Kidney epithelial cell (primary cell): Measurements from ENCODE around the gene CTRB1. TPM values are rescaled to one million over a fixed set of nuclear protein-coding genes. Genes with fewer than 3 reads are reported as not detected.
"Not testable (repeated sequence)": the region's sequence is repeated elsewhere in the genome, so short reads cannot be mapped to it uniquely, and the experiment has no call there.

ENCODE experiments used
- DNase-seq: peaks from one replicate; pipeline ENCODE4 v3.0.0-alpha.2; 2010; ENCODE audit warnings: low read depth
- H3K27me3 ChIP-seq: 2 replicates; pipeline ENCODE4 v1.6.0; 2011; ENCODE audit warnings: low read length; ENCODE audit not compliant: control insufficient read depth, insufficient read depth
- H3K36me3 ChIP-seq: 2 replicates; pipeline ENCODE4 v1.5.1; 2011; ENCODE audit warnings: low read length; ENCODE audit not compliant: control insufficient read depth, insufficient read depth
- H3K4me3 ChIP-seq: 2 replicates; pipeline ENCODE4 v1.5.1; 2011; ENCODE audit warnings: low read depth, mild to moderate bottlenecking, control low read depth, low read length
- CTCF ChIP-seq: IDR thresholded peaks from 2 replicates; pipeline ENCODE4 v1.5.1; 2011; ENCODE audit warnings: mild to moderate bottlenecking, moderate library complexity, low read length, control low read depth, inconsistent platforms; ENCODE audit not compliant: insufficient read depth, poor library complexity, severe bottlenecking
- total RNA-seq: library from RNA; depleted of rRNA; stranded (reverse); fragments of >200 nt; gene quantifications from 2 replicates; pipeline ENCODE4 v1.2.3, GENCODE V29; 2015

The CTRB1 gene
- total RNA-seq, 1 donor from 2014 or later = not detected

GRCh38 chr16:75206749-75207451 is 11.9 kb upstream of the CTRB1 start, which contains the start of gene CTRB2:
Gene CTRB2 (minus strand): TSS chr16:75207161. CDS start chr16:75207141, 20 bp downstream.
- DNase-seq = no peak
- H3K4me3 ChIP-seq = no peak within 1 kb of the TSS
- H3K27me3 ChIP-seq = no peaks in the 10 kb centered on the region
- no peak for TF ChIP-seq CTCF
- no peaks in the 10 kb centered on the region for H3K36me3 ChIP-seq

- TF ChIP-seq CTCF = no peak
- Histone ChIP-seq H3K27me3 (no peaks in the 10 kb centered on the region), H3K36me3 (no peaks in the 10 kb centered on the region), H3K4me3 (no peak overlapping the region)
- DNase-seq = no peak
These were observed 11.0 kb upstream of the CTRB1 start for GRCh38 chr16:75207831-75208230.

- no peaks in the 10 kb centered on the region for H3K27me3 ChIP-seq
- DNase-seq = no peak
- H3K36me3 ChIP-seq = no peaks in the 10 kb centered on the region
- TF ChIP-seq CTCF = no peak
- H3K4me3 ChIP-seq = no peak overlapping the region
These were observed 10.5 kb upstream of the CTRB1 start for GRCh38 chr16:75208242-75208825.

GRCh38 chr16:75208861-75209505 is 9.8 kb upstream of the CTRB1 start:
- Histone ChIP-seq H3K27me3 (no peaks in the 10 kb centered on the region), H3K4me3 (no peak overlapping the region), H3K36me3 (no peaks in the 10 kb centered on the region)
- TF ChIP-seq CTCF = no peak
- no peak for DNase-seq

- H3K27me3 ChIP-seq, H3K4me3 ChIP-seq, DNase-seq, H3K36me3 ChIP-seq: not testable (repeated sequence)
These were observed 9.3 kb upstream of the CTRB1 start for GRCh38 chr16:75209514-75209913.

- no peak for DNase-seq
- Histone ChIP-seq H3K36me3 (no peaks in the 10 kb centered on the region), H3K4me3 (no peak overlapping the region), H3K27me3 (no peaks in the 10 kb centered on the region)
- TF ChIP-seq CTCF = no peak
These were observed 8.8 kb upstream of the CTRB1 start for GRCh38 chr16:75209944-75210343.

GRCh38 chr16:75211286-75211685 is 7.5 kb upstream of the CTRB1 start:
- not testable (repeated sequence) for H3K4me3 ChIP-seq, H3K27me3 ChIP-seq, H3K36me3 ChIP-seq, DNase-seq
